NCI-H1417 treated with DMSO at 0.1 percent for 48 hours (cell line): ENCODE data around the gene PPOX.

ENCODE experiments used
- DNase-seq: peaks from one replicate; lab custom pipeline; 2025; lab: John Stamatoyannopoulos, UW

The PPOX gene

GRCh38 chr1:161165742-161166668 lies at the start of gene PPOX:
Gene PPOX (plus strand): TSS chr1:161166426. CDS start chr1:161166848, 422 bp downstream.
- DNase-seq, result peak; percentile 89

GRCh38 chr1:161117759-161118581 lies 48.3 kb upstream of the PPOX start, which contains the start of the genes NIT1 and PFDN2:
Gene NIT1 (plus strand): TSS chr1:161118105. CDS start chr1:161118177, 72 bp downstream.
Gene PFDN2 (minus strand): TSS chr1:161118037. CDS start chr1:161118026, 11 bp downstream.
- DNase-seq, result peak; percentile 6

- no peak for DNase-seq
These were observed 46.9 kb upstream of the PPOX start for GRCh38 chr1:161119092-161119903.

- DNase-seq, result no peak
These were observed 45.1 kb upstream of the PPOX start for GRCh38 chr1:161121042-161121650.

- no peak for DNase-seq
These were observed 44.4 kb upstream of the PPOX start for GRCh38 chr1:161121834-161122233.

GRCh38 chr1:161122967-161123366 lies 43.3 kb upstream of the PPOX start:
- DNase-seq, result no peak

GRCh38 chr1:161127649-161128048 lies 38.6 kb upstream of the PPOX start:
- no peak for DNase-seq

- no peak for DNase-seq
These were observed 37.4 kb upstream of the PPOX start for GRCh38 chr1:161128591-161129420.

GRCh38 chr1:161130266-161130665 lies 36.0 kb upstream of the PPOX start:
- no peak for DNase-seq

GRCh38 chr1:161131523-161132409 lies 34.5 kb upstream of the PPOX start:
- DNase-seq, result no peak

- DNase-seq, result peak; percentile 88
These were observed 33.6 kb upstream of the PPOX start, which contains the start of gene DEDD for GRCh38 chr1:161132410-161133219. Gene DEDD (minus strand): TSS chr1:161132667. CDS start chr1:161124462, 8,205 bp downstream.

GRCh38 chr1:161133220-161133740 lies 32.9 kb upstream of the PPOX start:
- no peak for DNase-seq

- no peak for DNase-seq
These were observed 28.3 kb upstream of the PPOX start for GRCh38 chr1:161137881-161138280.

GRCh38 chr1:161138431-161138830 lies 27.8 kb upstream of the PPOX start:
- no peak for DNase-seq

- no peak for DNase-seq
These were observed 26.5 kb upstream of the PPOX start for GRCh38 chr1:161139766-161140165.

- DNase-seq, result no peak
These were observed 25.3 kb upstream of the PPOX start for GRCh38 chr1:161140755-161141400.

GRCh38 chr1:161145832-161146231 lies 20.4 kb upstream of the PPOX start:
- no peak for DNase-seq

- DNase-seq, result no peak
These were observed 13.1 kb upstream of the PPOX start for GRCh38 chr1:161153176-161153575.
